ENCODE results near the gene CELA2B.

The CELA2B gene

DNA sequence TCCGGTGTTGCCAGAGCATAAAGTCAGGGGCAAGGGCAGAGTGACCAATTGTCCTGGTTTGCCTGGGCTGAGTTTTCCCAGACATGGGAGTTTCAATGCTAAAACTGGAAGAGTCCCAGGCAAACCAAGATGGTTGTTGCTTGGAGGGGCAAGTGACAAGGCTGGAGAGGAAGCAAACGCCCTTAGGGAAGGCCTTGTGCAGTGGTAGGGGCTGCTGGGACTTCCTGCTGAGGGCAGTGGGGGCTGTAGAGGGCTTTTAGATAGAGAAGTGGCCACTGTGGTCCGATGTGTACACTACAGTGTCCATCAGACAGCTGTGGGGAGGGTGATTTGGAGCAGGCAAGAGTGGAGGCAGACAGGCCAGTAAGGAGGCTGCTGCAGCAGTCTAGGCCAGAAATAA, 26.3 kb upstream of the CELA2B start:
- Mint-ChIP-seq H3K9me3 (peaks cover 14% of the 10 kb centered on the region), H3K27me3 (ENCODE audit: low read depth, poor library complexity) (peaks cover 10% of the 10 kb centered on the region), H3K4me3 (no peak overlapping the region), H3K36me3 (ENCODE audit: low read depth) (peaks cover 4% of the 10 kb centered on the region), H3K4me1 (peaks cover 12% of the 10 kb centered on the region), H3K27ac (no peak overlapping the region)
- no peak for DNase-seq
- TF ChIP-seq, protein P1, sequence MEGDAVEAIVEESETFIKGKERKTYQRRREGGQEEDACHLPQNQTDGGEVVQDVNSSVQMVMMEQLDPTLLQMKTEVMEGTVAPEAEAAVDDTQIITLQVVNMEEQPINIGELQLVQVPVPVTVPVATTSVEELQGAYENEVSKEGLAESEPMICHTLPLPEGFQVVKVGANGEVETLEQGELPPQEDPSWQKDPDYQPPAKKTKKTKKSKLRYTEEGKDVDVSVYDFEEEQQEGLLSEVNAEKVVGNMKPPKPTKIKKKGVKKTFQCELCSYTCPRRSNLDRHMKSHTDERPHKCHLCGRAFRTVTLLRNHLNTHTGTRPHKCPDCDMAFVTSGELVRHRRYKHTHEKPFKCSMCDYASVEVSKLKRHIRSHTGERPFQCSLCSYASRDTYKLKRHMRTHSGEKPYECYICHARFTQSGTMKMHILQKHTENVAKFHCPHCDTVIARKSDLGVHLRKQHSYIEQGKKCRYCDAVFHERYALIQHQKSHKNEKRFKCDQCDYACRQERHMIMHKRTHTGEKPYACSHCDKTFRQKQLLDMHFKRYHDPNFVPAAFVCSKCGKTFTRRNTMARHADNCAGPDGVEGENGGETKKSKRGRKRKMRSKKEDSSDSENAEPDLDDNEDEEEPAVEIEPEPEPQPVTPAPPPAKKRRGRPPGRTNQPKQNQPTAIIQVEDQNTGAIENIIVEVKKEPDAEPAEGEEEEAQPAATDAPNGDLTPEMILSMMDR (IDR thresholded peaks at IDR 0.05), result no peak

DNA sequence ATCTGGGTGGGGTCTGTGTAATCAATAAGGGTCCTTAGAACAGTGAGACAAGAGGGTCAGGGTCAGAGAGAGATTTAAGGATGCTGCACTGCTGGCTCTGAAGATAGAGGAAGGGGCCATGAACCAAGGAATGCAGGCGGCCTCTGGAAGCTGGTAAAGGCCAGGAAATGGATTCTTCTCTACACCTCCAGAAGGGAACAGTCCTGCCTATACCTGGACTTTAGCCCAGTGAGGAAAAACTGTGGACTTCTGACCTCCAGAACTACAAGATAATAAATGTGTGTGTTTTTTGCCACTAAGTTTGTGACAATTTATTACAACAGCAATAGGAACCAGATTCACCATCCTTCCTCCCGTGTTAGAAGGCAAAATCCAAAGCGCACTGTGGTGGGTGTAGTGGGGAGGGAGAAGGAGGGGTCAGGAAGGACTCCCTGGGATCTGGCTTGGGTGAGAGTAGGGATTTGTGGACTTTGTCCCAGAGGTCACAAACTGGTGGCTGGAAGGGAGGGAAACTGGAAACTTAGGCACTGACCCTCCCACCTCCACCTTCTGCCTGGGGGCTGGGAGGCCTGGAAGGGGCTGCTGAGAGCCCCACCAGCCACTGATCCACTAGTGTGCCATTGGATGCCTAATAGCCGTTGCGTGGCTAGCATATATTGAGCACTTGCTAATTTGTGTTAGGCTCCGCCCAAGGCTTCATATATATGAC, 24.7 kb upstream of the CELA2B start:
- H3K4me3 Mint-ChIP-seq, result no peak overlapping the region
- peaks cover 13% of the 10 kb centered on the region for H3K27me3 Mint-ChIP-seq (ENCODE audit: low read depth, poor library complexity)
- H3K27ac Mint-ChIP-seq, result no peak overlapping the region
- no peak for DNase-seq
- H3K4me1 Mint-ChIP-seq, result peaks cover 6% of the 10 kb centered on the region
- H3K36me3 Mint-ChIP-seq (ENCODE audit: low read depth), result peaks cover 4% of the 10 kb centered on the region
- TF ChIP-seq, protein P1 (IDR thresholded peaks at IDR 0.05), result no peak
- peaks cover 14% of the 10 kb centered on the region for H3K9me3 Mint-ChIP-seq

DNA sequence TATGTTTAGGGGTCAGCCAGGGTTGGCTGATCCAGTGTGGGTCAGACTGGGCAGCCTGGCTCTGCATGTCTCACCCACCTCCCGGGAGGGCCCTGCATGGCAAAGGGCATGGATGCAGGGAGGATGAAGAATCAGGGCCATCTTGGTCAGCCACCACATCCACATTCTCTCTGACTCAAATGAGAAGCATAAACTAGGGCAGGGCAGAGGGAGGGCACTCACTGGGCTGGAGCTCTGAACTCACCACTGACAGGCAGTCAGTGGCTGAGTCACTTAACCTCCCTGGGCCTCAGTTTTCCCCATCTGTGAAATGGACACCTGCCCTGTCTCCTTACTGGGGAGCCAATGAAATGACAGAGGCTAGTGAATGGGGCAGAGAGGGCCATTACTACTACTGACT, 23.7 kb upstream of the CELA2B start:
- peaks cover 4% of the 10 kb centered on the region for H3K36me3 Mint-ChIP-seq (ENCODE audit: low read depth)

DNA sequence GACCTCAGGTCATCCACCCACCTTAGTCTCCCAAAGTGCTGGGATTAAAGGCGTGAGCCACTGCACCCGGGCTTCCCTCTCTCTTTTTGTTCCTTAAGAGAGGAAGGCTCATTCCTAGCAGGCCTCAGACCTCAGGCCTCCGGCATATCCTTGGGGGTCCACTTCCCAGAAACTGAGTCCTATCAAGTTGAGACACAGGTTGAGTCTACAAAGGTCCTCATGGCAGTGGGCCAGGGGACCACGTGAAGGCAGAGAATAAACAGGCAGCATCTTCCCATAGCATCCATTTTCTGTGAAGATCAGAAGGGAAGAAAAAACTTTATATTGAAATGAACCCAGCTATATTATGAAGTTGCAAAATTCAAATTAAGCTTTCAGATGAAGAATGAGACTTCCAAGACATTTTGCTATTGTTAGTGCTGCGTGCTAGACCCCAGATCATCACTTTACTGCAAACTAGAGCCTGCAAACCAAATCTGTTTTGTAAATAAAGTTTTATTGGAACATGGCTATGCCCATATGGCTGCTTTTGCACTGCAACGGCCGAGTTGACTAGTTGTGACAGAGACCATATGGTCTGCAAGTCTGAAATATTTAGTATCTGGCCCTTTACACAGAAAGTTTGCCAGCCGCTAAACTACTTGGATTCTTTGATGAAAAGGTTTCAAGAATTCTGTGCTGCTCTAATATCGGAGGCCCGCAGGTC, 22.9 kb upstream of the CELA2B start:
- TF ChIP-seq, protein P1 (IDR thresholded peaks at IDR 0.05), result no peak
- H3K4me1 Mint-ChIP-seq, result peaks cover 11% of the 10 kb centered on the region
- peaks cover 14% of the 10 kb centered on the region for H3K9me3 Mint-ChIP-seq
- DNase-seq, result no peak
- no peak overlapping the region for H3K4me3 Mint-ChIP-seq
- H3K27ac Mint-ChIP-seq, result no peak overlapping the region
- H3K36me3 Mint-ChIP-seq (ENCODE audit: low read depth), result peaks cover 4% of the 10 kb centered on the region
- H3K27me3 Mint-ChIP-seq (ENCODE audit: low read depth, poor library complexity), result peaks cover 9% of the 10 kb centered on the region

More for the DNA sequence above, 23.7 kb upstream of the CELA2B start:
- H3K4me3 Mint-ChIP-seq, result no peak overlapping the region
- peaks cover 14% of the 10 kb centered on the region for H3K9me3 Mint-ChIP-seq
- TF ChIP-seq, protein P1 (IDR thresholded peaks at IDR 0.05), result no peak
- peaks cover 11% of the 10 kb centered on the region for H3K4me1 Mint-ChIP-seq
- no peak for DNase-seq
- peaks cover 11% of the 10 kb centered on the region for H3K27me3 Mint-ChIP-seq (ENCODE audit: low read depth, poor library complexity)
- H3K27ac Mint-ChIP-seq, result no peak overlapping the region

DNA sequence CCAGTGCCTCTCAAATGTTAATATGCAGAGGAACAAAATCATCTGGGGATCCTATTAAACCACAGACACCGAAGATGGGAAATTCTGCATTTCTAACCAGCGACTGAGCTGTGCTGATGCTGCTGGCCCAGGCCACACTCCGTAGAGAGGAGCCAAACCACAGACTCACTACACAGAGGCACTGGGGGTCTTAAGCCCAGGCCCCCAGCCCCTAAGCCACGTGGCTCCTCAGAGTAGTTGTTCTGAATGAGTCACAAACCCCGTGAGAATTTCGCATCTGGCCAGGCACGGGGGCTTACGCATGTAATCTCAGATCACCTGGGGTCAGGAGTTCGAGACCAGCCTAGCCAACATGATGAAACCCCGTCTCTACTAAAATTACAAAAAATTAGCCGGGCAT, 22.2 kb upstream of the CELA2B start:
- TF ChIP-seq, protein P1 (IDR thresholded peaks at IDR 0.05), result no peak
- Mint-ChIP-seq H3K9me3 (peaks cover 14% of the 10 kb centered on the region), H3K27me3 (ENCODE audit: low read depth, poor library complexity) (peaks cover 9% of the 10 kb centered on the region), H3K4me3 (no peak overlapping the region), H3K36me3 (ENCODE audit: low read depth) (peaks cover 4% of the 10 kb centered on the region), H3K27ac (no peak overlapping the region), H3K4me1 (peaks cover 11% of the 10 kb centered on the region)
- DNase-seq, result no peak
